T-helper 1 cell treated with Interleukin-12 subunit alpha and Interleukin-12 subunit beta and Interleukin-4 antibody, amounts not matched to agents 30 μg/mL and 1 μg/mL, for 36 hours (primary cell): ENCODE results near the gene LASP1NB.

Experiments used
- H3K27ac Mint-ChIP-seq: one replicate; pipeline ENCODE4 v1.8.0; 2021; ENCODE audit warnings: mild to moderate bottlenecking, mixed read lengths
- H3K27me3 Mint-ChIP-seq: one replicate; pipeline ENCODE4 v1.8.0; 2021; ENCODE audit warnings: low read depth, mixed read lengths
- H3K36me3 Mint-ChIP-seq: one replicate; pipeline ENCODE4 v1.8.0; 2021; ENCODE audit warnings: low read depth, mixed read lengths
- H3K4me1 Mint-ChIP-seq: one replicate; pipeline ENCODE4 v1.8.0; 2021; ENCODE audit warnings: low read depth, mixed read lengths
- H3K4me3 Mint-ChIP-seq: one replicate; pipeline ENCODE4 v1.8.0; 2021; ENCODE audit warnings: mild to moderate bottlenecking, moderate library complexity, mixed read lengths
- H3K9me3 Mint-ChIP-seq: one replicate; pipeline ENCODE4 v1.8.0; 2021; ENCODE audit warnings: mixed read lengths

LASP1NB gene

DNA sequence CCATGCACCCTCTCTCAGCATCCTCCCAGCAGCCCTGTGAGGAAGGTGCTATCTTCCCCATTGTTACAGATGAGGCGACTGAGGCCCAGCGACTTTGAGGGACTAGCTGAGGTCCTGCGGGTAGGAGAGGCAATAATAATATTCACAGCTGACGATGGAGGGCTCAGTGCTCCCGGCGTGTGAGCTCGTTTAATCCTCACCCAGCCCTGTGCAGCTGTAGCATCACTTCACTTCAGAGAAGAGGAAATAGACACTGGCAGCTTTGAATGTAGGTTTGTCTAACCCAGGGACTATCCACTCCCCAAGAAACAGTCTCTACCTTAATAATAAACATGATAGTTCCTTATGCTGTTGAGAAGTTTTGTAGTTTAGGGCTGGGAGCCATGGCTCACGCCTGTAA, 34.0 kb upstream of the LASP1NB start:
- Mint-ChIP-seq H3K4me1 (peaks cover 63% of the 10 kb centered on the region), H3K36me3 (peaks cover 41% of the 10 kb centered on the region), H3K27me3 (no peaks in the 10 kb centered on the region), H3K27ac (peak overlapping the region; percentile 85), H3K4me3 (peak overlapping the region; percentile 61), H3K9me3 (no peaks in the 10 kb centered on the region)

DNA sequence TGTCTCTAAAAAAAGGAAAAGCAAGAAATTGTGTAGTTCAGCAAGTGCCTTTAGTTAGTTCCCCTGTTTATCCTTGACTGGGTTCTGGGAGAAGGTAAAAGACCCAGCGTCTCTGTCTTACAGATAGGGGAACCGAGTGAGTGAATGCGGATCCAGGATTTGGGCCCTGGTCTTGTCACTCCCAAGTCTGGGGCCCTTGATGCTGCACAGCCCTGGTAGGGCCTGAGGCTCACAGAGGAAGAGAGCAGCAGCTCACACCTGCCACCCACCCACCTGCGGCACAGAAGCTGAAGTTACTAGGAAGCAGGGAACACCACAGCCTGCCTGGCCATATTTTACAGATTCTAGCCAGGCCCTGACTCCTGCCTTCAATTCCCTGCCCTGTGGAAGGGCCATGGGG, 33.3 kb upstream of the LASP1NB start:
- Mint-ChIP-seq H3K36me3 (peaks cover 45% of the 10 kb centered on the region), H3K27me3 (no peaks in the 10 kb centered on the region), H3K4me1 (peaks cover 62% of the 10 kb centered on the region), H3K27ac (peak overlapping the region; percentile 85), H3K9me3 (no peaks in the 10 kb centered on the region), H3K4me3 (peak overlapping the region; percentile 61)

DNA sequence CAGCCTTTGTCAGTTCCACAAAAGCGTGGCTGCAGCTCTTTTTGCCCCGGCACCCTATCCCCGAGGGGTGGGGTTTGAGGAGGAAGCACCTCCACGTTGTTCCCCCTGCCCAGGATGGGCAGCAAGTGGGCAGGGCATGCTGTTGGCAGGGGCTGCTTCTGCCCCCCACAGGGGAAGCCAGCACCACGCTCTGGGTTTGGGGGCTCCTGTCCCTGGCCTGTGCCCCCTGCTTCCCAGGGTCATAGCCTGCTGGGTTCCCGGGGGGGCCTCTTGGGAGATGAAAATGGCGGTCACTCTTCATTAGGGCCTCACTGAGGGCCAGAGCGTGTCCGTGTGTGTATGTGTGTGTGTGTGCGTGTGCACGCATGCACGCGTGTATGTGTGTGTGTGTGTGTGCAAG, 32.8 kb upstream of the LASP1NB start:
- H3K4me1 Mint-ChIP-seq = peaks cover 61% of the 10 kb centered on the region
- H3K36me3 Mint-ChIP-seq = peaks cover 49% of the 10 kb centered on the region
- H3K27ac Mint-ChIP-seq = peak overlapping the region; percentile 63
- H3K9me3 Mint-ChIP-seq = no peaks in the 10 kb centered on the region
- no peaks in the 10 kb centered on the region for H3K27me3 Mint-ChIP-seq
- H3K4me3 Mint-ChIP-seq = no peak overlapping the region

DNA sequence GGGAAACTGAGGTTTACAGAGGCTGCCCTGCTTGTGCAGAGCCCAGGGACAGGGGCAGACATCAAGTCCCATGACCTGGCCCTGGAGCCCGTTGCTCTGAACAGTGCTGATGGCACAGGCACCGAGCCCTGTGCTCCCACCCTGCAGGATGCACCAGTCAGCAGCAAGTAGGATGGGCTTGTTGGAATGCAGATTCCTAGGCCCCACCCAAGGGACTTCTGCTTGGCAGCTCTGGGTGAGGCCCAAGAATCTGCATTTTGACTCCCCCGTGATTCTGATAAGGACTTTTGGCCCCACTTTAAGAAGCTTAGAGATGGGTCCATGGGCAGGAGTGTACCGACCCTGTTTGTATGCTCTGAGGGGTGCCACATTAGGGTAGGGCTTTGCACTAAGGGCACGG, 32.3 kb upstream of the LASP1NB start:
- H3K4me3 Mint-ChIP-seq = peak overlapping the region; percentile 10
- H3K9me3 Mint-ChIP-seq = no peaks in the 10 kb centered on the region
- no peaks in the 10 kb centered on the region for H3K27me3 Mint-ChIP-seq
- peak overlapping the region; percentile 72 for H3K27ac Mint-ChIP-seq
- H3K4me1 Mint-ChIP-seq = peaks cover 65% of the 10 kb centered on the region
- peaks cover 51% of the 10 kb centered on the region for H3K36me3 Mint-ChIP-seq

DNA sequence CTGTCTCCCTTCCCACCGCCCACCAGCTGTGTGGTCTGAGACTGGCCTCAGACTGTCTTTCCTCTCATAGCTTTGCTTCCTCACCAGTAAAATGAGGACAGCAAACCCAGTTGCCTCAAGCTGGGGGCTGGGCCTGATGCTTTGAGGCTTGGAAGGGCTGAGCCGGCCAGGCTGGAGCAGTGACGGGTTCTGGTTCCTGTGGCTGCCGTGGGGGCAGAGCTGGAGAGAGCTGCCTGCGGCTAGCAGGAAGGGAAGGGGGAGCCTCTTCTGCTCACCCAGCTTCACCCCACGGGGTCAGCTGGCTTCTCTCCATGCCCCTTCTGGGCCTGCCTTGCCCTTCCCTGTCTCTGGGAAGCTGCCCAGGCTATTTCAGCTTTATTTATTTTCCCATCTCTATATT, 31.8 kb upstream of the LASP1NB start:
- Mint-ChIP-seq H3K4me3 (no peak overlapping the region), H3K9me3 (no peaks in the 10 kb centered on the region), H3K4me1 (peaks cover 67% of the 10 kb centered on the region), H3K27ac (peak overlapping the region; percentile 72), H3K27me3 (no peaks in the 10 kb centered on the region), H3K36me3 (peaks cover 51% of the 10 kb centered on the region)

DNA sequence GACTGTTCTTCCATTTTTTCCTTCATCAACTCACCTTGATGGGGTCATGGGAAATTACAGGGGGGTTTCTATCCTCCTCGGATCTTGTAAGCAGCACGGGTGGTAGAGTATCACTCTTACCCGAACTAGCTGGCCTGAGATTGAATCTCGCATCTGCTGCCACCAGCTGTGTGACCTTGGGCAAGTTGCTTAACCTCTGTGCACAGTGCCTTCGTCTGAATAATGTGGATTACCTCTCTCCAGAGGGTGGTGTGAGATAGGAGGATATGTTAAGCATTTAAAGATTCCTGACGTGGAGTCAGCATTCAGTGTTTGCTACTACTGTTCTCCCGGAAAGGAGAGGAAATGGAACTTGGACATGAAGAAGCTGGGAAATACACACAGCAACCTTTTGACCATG, 31.1 kb upstream of the LASP1NB start:
- Mint-ChIP-seq H3K27ac (peak overlapping the region; percentile 72), H3K36me3 (peaks cover 53% of the 10 kb centered on the region), H3K4me1 (peaks cover 67% of the 10 kb centered on the region), H3K27me3 (no peaks in the 10 kb centered on the region), H3K9me3 (no peaks in the 10 kb centered on the region), H3K4me3 (no peak overlapping the region)

DNA sequence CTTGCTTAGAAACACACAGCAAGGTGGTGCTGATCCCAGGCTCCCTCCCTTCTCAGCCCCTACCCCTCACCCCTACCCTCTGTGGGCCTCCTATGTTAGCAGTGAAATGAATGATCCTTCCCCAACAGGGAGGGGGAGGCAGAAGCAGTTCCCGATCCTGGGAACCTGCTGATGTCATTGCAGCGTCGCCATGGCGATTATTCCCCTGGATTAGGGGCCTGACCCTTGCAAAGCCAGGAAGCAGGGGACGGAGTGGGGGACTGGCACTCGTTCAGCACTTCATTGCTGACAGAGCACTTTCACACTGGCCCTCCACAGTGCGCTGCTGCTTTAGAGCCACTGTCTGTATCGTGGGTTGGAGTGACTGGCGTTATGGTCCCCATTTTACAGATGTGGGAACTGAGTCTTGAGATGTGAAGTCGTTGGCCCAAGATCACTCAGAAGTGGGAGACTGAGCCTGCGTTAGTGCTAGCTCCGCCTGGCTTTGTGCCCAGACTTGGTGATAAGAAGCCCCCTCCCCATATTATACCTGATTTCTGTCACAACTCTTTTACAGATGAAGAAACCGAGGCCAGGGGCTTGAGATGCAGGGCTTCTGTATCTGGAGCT, 29.0 kb upstream of the LASP1NB start:
- no peaks in the 10 kb centered on the region for H3K27me3 Mint-ChIP-seq
- peak overlapping the region; percentile 45 for H3K27ac Mint-ChIP-seq
- no peak overlapping the region for H3K4me3 Mint-ChIP-seq
- no peaks in the 10 kb centered on the region for H3K9me3 Mint-ChIP-seq
- H3K4me1 Mint-ChIP-seq = peaks cover 61% of the 10 kb centered on the region
- peaks cover 54% of the 10 kb centered on the region for H3K36me3 Mint-ChIP-seq

DNA sequence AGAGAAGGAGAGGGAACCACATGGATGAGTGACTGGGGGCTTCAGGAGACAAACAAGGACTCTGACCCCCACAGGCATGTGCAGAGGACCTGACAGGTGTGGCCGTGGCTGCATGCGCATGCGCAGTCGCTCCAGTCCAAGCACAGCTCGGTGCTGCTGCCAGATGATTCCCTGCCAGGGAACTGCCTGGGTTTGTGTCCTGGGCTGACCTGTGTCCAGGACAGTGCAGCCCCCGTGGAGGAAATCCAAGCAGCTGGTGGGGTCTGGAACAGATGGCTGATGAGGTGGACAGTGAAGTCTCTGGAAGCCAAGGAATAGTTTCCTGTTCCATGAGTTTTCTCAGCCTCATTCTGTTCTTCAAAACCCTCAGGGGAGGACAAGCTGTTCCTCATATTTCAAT, 28.2 kb upstream of the LASP1NB start:
- peaks cover 52% of the 10 kb centered on the region for H3K36me3 Mint-ChIP-seq
- no peaks in the 10 kb centered on the region for H3K9me3 Mint-ChIP-seq
- peak overlapping the region; percentile 90 for H3K27ac Mint-ChIP-seq
- H3K27me3 Mint-ChIP-seq = no peaks in the 10 kb centered on the region
- H3K4me3 Mint-ChIP-seq = no peak overlapping the region
- peaks cover 54% of the 10 kb centered on the region for H3K4me1 Mint-ChIP-seq

DNA sequence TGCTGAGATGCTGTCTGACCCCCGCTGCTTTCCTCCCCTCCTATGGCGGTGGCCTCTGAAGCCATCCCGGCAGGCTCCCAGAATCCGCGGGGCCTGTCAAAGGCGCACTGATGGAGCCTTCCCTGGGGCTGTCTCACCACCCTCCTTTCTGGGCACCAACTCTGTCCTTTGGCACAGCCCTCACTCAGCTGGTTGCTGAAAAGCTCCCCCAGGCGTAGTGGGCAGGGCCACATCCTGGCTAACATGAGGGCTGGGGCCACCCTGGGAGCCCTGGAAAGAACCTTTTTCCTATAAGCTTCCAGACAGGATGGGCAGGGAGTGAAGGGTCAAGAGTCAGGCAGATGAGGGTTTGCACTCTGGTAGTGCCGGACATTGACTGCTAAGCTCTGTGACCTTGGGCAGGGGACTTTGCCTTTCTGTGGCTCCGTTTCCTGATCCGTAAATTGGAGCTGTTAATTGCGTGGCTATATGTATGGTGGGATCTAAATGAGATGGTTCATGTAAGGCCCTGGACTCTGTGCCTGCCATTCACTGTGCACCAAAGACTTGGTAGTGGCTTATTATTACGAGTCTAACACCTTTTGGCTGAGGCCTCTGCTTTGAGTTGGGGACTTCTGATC, 27.6 kb upstream of the LASP1NB start:
- H3K27me3 Mint-ChIP-seq = no peaks in the 10 kb centered on the region
- peak overlapping the region; percentile 90 for H3K27ac Mint-ChIP-seq
- H3K4me1 Mint-ChIP-seq = peaks cover 51% of the 10 kb centered on the region
- peaks cover 53% of the 10 kb centered on the region for H3K36me3 Mint-ChIP-seq
- peak overlapping the region; percentile 70 for H3K4me3 Mint-ChIP-seq
- no peaks in the 10 kb centered on the region for H3K9me3 Mint-ChIP-seq

DNA sequence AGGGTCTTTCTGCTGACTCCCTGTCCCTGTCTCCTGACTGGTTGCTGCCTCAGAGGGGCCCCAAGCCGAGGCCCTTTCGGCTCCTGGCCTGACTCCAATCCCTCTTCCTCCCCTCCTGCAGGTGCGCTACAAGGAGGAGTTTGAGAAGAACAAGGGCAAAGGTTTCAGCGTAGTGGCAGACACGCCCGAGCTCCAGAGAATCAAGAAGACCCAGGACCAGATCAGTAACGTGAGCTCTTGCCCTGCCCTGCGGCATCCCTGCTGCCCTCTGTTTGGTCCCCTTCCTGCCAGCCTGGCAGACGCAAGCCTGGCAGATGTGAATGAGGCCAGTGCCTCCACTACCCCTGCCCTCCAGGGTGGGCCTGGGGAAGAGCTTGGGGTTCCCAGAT, 27.1 kb upstream of the LASP1NB start:
- H3K27me3 Mint-ChIP-seq = no peaks in the 10 kb centered on the region
- H3K9me3 Mint-ChIP-seq = no peaks in the 10 kb centered on the region
- H3K4me1 Mint-ChIP-seq = peaks cover 50% of the 10 kb centered on the region
- H3K4me3 Mint-ChIP-seq = peak overlapping the region; percentile 70
- H3K27ac Mint-ChIP-seq = peak overlapping the region; percentile 90
- peaks cover 58% of the 10 kb centered on the region for H3K36me3 Mint-ChIP-seq

DNA sequence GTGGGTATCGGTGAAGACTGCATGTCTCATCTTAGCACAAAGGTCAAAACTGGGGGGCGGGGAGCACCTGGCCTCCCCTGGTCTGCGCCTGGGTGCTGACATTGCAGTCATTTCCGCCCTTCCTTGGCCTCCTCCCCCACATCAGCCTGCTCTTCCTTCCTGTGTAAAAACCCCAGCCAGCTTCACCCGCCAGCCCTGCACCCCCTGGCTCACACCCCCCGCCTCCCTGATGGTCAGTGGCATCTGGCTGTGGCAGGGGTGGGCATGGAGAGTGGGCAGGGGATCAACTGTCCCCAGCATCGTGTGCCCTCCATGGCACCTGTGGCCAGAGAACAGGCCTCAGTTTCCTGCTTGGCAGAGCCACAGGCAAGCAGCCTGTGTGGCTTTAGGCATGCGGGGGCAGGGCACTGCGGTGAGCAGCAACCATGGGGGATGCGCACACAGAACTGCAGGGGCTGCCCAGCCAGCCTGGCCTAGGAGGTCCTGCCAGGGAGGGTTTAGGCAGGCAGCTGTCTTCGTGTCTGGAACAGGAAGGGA, 26.5 kb upstream of the LASP1NB start:
- Mint-ChIP-seq H3K4me3 (peak overlapping the region; percentile 70), H3K4me1 (peaks cover 50% of the 10 kb centered on the region), H3K9me3 (no peaks in the 10 kb centered on the region), H3K27ac (peak overlapping the region; percentile 90), H3K36me3 (peaks cover 64% of the 10 kb centered on the region), H3K27me3 (no peaks in the 10 kb centered on the region)

DNA sequence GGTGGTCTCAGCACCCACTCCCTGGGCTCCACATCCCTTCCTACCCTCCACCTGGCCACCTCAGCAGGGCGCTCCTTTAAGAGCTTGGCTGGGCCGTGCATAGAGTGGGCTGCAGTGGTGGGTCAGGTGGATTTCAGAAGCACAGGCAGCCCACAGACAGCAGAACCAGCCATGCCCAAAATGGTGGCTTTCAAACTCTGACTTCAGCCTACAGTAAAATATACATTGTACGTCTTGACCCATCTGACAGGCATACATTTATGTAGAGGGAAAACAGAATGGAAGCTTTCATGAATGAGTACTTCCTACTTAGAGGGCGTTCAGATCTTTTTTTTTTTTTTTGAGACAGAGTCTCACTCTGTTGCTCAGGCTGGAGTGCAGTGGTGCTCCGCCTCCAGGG, 26.0 kb upstream of the LASP1NB start:
- Mint-ChIP-seq H3K27me3 (no peaks in the 10 kb centered on the region), H3K27ac (peak overlapping the region; percentile 90), H3K4me3 (peak overlapping the region; percentile 70), H3K36me3 (peaks cover 62% of the 10 kb centered on the region), H3K4me1 (peaks cover 45% of the 10 kb centered on the region), H3K9me3 (no peaks in the 10 kb centered on the region)

DNA sequence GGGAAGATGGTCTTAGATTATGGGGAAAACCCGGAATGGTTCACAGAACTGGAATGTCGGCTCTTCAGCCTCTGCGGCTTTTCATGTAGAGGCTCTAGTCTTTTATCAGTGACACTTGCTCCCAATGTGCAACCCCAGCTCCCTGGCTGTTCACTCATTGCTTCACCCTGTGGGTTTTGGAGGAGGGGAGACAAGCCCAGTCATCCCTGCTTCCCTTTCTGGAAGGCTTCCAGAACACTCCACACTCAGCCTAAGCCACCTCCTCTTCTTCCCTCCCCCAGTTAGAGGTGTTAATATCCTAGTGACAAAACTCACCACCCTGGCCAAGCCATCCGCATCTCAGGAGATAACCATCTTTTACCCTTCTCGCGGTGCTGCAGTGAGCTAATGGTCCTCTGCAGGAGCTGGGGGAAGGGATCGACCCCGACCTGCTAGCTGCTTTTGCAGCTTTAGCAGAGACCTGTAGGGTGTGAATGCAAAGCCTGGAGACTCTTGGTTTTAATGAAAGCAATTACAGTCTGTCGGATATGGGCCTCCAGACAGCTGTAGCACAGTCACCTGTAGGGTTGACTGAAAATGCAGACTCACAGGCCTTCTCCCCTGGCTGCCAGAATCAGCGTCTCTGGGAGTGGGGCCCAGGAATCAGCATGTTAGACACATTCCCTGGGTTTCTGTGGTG, 24.3 kb upstream of the LASP1NB start:
- H3K4me1 Mint-ChIP-seq = peaks cover 43% of the 10 kb centered on the region
- H3K27ac Mint-ChIP-seq = peak overlapping the region; percentile 76
- no peaks in the 10 kb centered on the region for H3K27me3 Mint-ChIP-seq
- no peaks in the 10 kb centered on the region for H3K9me3 Mint-ChIP-seq
- H3K4me3 Mint-ChIP-seq = peak overlapping the region; percentile 40
- peaks cover 67% of the 10 kb centered on the region for H3K36me3 Mint-ChIP-seq

DNA sequence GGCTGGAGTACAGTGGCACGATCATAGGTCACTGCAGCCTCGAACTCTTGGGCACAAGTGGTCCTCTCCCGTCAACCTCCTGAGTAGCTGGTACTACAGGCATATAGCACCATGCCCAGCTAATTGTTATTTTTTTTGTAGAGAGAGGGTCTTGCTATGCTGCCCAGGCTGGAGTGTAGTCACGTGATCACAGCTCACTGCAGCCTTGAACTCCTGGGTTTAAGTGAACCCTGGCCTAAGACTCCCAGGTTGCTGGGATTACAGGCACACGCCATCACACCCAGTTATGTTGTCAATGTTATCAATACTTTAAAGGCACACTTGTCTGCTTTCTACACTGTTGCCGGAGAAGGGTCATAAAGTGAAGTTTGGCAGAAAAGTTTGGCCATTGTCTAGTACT, 22.0 kb upstream of the LASP1NB start:
- Mint-ChIP-seq H3K27me3 (no peaks in the 10 kb centered on the region), H3K9me3 (no peaks in the 10 kb centered on the region), H3K4me3 (no peak overlapping the region), H3K27ac (peak overlapping the region; percentile 31), H3K36me3 (peaks cover 50% of the 10 kb centered on the region), H3K4me1 (peaks cover 33% of the 10 kb centered on the region)

DNA sequence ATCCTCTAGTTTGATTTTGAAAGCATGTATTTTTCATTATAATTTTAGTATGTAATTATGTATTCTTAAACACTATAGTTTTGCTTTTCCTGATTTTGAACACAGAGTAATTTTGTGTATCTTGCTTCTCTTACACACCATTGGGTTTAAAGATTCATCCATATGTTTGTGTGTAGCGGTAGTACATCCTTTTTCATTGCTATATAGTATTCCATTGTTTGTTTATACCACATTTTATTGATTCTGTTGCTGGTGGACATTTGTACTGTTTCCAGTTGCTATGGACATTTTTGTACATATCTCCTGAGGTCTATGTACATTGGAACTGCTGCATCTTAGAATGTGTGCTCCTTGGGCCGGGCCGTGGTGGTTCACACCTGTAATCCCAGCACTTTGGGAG, 20.5 kb upstream of the LASP1NB start:
- H3K27me3 Mint-ChIP-seq = no peaks in the 10 kb centered on the region
- H3K4me1 Mint-ChIP-seq = peaks cover 19% of the 10 kb centered on the region
- H3K9me3 Mint-ChIP-seq = no peaks in the 10 kb centered on the region
- no peak overlapping the region for H3K27ac Mint-ChIP-seq
- H3K4me3 Mint-ChIP-seq = no peak overlapping the region
- peaks cover 37% of the 10 kb centered on the region for H3K36me3 Mint-ChIP-seq
